Activated CD4-positive, alpha-beta T cell treated with anti-CD3 and anti-CD28 coated beads, Interleukin-10, Interleukin-2, amounts not matched to agents 100 ng/mL and 50 ng/mL, durations not matched to agents 16 hours and 8 hours (primary cell): ENCODE data around the gene RAB41.
"Not testable (repeated sequence)": the region's sequence is repeated elsewhere in the genome, so short reads cannot be mapped to it uniquely, and the experiment has no call there.

ENCODE experiments used
- DNase-seq: peaks from one replicate; pipeline ENCODE4 v3.0.0-alpha.2; 2020

The RAB41 gene

GRCh38 chrX:70292788-70293187 is 10.8 kb downstream of the RAB41 start:
- no peak for DNase-seq

- DNase-seq: no peak
Observed at GRCh38 chrX:70293621-70294020, 11.6 kb downstream of the RAB41 start.

- DNase-seq: no peak
Observed at GRCh38 chrX:70301716-70302115, 19.7 kb downstream of the RAB41 start.

GRCh38 chrX:70313503-70313902 is 31.5 kb downstream of the RAB41 start:
- no peak for DNase-seq

GRCh38 chrX:70322784-70323183 is 40.8 kb downstream of the RAB41 start:
- DNase-seq: no peak

- DNase-seq: not testable (repeated sequence)
Observed at GRCh38 chrX:70323628-70324027, 41.7 kb downstream of the RAB41 start.

- DNase-seq: no peak
Observed at GRCh38 chrX:70324326-70324725, 42.4 kb downstream of the RAB41 start.

GRCh38 chrX:70331161-70331560 is 49.2 kb downstream of the RAB41 start:
- no peak for DNase-seq

- DNase-seq: no peak
Observed at GRCh38 chrX:70332600-70332999, 50.6 kb downstream of the RAB41 start.
